Thoracic aorta (tissue), 2 donors: ENCODE measurements around the gene EHF. TPM values are rescaled to one million over a fixed set of nuclear protein-coding genes. Genes with fewer than 3 reads are reported as not detected.

ENCODE experiments used
- ATAC-seq: fragments of 150-250 bp; one replicate; pipeline ENCODE4 v1.8.0; 2017; ENCODE audit warnings: low read depth; ENCODE audit not compliant: insufficient number of reproducible peaks, low FRiP score
- DNase-seq: peaks from one replicate; pipeline ENCODE4 v3.0.0-alpha.2; 2020; ENCODE audit warnings: low spot score
- H3K27ac ChIP-seq, 2 donors: fragments of 200-600 bp; sonication (generic); 1 replicate in 1 of 2; 2 replicates in 1 of 2; pipeline ENCODE4 v1.5.1; 2016; ENCODE audit warnings: mild to moderate bottlenecking in 2 of 2, moderate library complexity in 2 of 2
- H3K27me3 ChIP-seq: fragments of 200-600 bp; sonication (generic); replicated peaks from 2 replicates; pipeline ENCODE4 v1.6.0; 2016; ENCODE audit warnings: mild to moderate bottlenecking; ENCODE audit not compliant: insufficient read depth
- H3K36me3 ChIP-seq: fragments of 200-600 bp; sonication (generic); one replicate; pipeline ENCODE4 v1.5.1; 2016
- H3K4me1 ChIP-seq, 2 donors: fragments of 200-600 bp; sonication (generic); 1 replicate in 1 of 2; 2 replicates in 1 of 2; pipeline versions ENCODE4 v1.5.1 to v1.6.0; 2016; ENCODE audit warnings: low read depth in 2 of 2, mild to moderate bottlenecking in 1 of 2; ENCODE audit not compliant: control insufficient read depth in 1 of 2
- H3K4me3 ChIP-seq: fragments of 200-600 bp; sonication (generic); 2 replicates; pipeline ENCODE4 v1.5.1; 2016; ENCODE audit warnings: mild to moderate bottlenecking
- H3K9me3 ChIP-seq: fragments of 200-600 bp; sonication (generic); 2 replicates; pipeline ENCODE4 v1.5.1; 2016
- CTCF ChIP-seq: fragments of 200-600 bp; sonication (generic); IDR thresholded peaks from one replicate; pipeline ENCODE4 v1.5.1; 2019; ENCODE audit warnings: antibody characterized with exemption
- total RNA-seq, 2 donors: library from RNA; depleted of rRNA; stranded (reverse); fragments of >200 nt; gene quantifications; one replicate each; pipeline versions ENCODE4 v1.1.0 to v1.2.3, GENCODE V29; 2016

The EHF gene
- total RNA-seq, 2 donors from 2014 or later, result 0.14 TPM

DNA sequence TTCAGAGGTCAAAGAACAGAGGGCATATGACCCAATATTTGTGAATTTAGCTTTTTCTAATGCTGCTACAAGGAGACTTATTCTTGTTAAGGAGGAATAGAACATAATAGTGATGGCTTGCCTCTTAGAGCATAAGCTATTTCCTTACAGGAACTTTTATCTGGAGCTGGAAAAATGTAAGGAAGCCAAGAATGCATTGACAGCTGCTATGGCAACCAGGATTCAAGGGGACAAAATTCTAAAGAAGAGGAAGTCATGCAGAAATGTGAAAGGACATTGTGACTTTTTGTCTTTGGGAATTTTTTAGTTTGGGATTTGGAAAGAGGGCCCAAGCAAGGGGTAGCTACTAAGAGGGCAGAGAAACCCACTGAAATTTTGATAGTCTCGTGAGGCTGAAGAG is 51.1 kb downstream of the EHF start:
- no peaks in the 10 kb centered on the region for H3K36me3 ChIP-seq
- ATAC-seq (no peak), DNase-seq (no peak)
- no peak for TF ChIP-seq CTCF
- H3K9me3 ChIP-seq, result no peaks in the 10 kb centered on the region
- no peaks in the 10 kb centered on the region for H3K27me3 ChIP-seq
- no peak overlapping the region for H3K4me3 ChIP-seq
- H3K4me1 ChIP-seq, result no peaks in the 10 kb centered on the region
- no peak overlapping the region for H3K27ac ChIP-seq

DNA sequence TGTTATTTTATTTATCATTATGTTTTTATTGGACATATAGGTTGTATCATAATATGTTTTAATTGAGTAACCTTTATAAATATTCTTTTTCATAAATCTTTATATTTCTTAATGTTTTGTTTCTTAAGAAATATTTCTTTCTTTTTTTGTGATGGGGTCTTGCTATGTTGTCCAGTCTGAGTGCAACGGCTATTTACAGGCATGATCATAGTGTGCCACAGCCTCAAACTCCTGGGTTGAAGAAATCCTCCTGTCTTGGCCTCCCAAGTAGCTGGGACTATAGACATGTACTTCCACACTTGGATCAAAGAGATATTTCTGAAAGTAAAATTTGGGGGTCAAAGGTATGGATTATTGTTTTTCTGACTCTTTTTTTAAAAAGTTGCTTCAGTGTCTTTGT is 53.1 kb downstream of the EHF start:
- Histone ChIP-seq H3K36me3 (no peaks in the 10 kb centered on the region), H3K27ac (no peak overlapping the region), H3K27me3 (no peaks in the 10 kb centered on the region), H3K9me3 (no peaks in the 10 kb centered on the region), H3K4me1 (no peaks in the 10 kb centered on the region), H3K4me3 (no peak overlapping the region)
- ATAC-seq, result no peak
- TF ChIP-seq CTCF, result no peak
- no peak for DNase-seq

GRCh38 chr11:34676227-34676626 is 55.3 kb downstream of the EHF start:
- no peaks in the 10 kb centered on the region for H3K36me3 ChIP-seq
- DNase-seq (no peak), ATAC-seq (no peak)
- no peaks in the 10 kb centered on the region for H3K27me3 ChIP-seq
- TF ChIP-seq CTCF, result no peak
- H3K9me3 ChIP-seq, result no peaks in the 10 kb centered on the region
- no peaks in the 10 kb centered on the region for H3K4me1 ChIP-seq
- no peak overlapping the region for H3K27ac ChIP-seq
- no peak overlapping the region for H3K4me3 ChIP-seq

DNA sequence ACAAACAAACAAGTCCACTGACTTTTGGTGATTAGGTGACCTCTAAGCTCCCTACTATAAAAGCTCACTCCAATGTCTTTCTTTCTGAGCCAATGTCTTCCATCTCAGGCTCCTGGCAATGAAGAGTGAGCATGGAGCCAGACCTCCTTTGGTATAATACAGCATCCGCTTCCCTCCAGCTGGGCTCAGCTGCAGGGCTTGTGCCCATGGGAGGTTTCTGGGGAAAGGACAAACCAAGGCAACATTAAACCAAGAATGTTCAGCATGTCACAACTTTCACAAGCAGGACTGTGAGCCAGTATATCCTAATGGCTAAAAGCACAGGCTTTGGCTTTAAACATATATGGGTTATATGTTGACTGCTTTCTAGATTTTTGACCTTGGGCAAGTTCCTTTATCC is 58.8 kb downstream of the EHF start:
- DNase-seq, result no peak
- Histone ChIP-seq H3K9me3 (no peaks in the 10 kb centered on the region), H3K36me3 (no peaks in the 10 kb centered on the region), H3K27ac (no peak overlapping the region), H3K4me1 (no peaks in the 10 kb centered on the region), H3K4me3 (no peak overlapping the region), H3K27me3 (no peaks in the 10 kb centered on the region)
- ATAC-seq, result no peak
- TF ChIP-seq CTCF, result no peak

GRCh38 chr11:34680206-34680605 is 59.3 kb downstream of the EHF start:
- Histone ChIP-seq H3K27ac (no peak overlapping the region), H3K27me3 (no peaks in the 10 kb centered on the region), H3K9me3 (no peaks in the 10 kb centered on the region), H3K4me3 (no peak overlapping the region), H3K4me1 (no peaks in the 10 kb centered on the region), H3K36me3 (no peaks in the 10 kb centered on the region)
- DNase-seq (no peak), ATAC-seq (no peak)
- no peak for TF ChIP-seq CTCF
